IPS-18a (cell line): ENCODE measurements around the gene CALHM1.

Experiments
- H3K27ac ChIP-seq: one replicate; pipeline ENCODE4 v1.5.1; 2013; ENCODE audit warnings: low read length
- H3K27me3 ChIP-seq: one replicate; pipeline ENCODE4 v1.6.1; 2013; ENCODE audit warnings: mild to moderate bottlenecking, low read length; ENCODE audit not compliant: control insufficient read depth, insufficient read depth
- H3K36me3 ChIP-seq: one replicate; pipeline ENCODE4 v1.6.1; 2013; ENCODE audit warnings: low read depth, low read length; ENCODE audit not compliant: control insufficient read depth
- H3K4me1 ChIP-seq: one replicate; pipeline ENCODE4 v1.6.1; 2013; ENCODE audit warnings: low read depth, low read length; ENCODE audit not compliant: control insufficient read depth
- H3K4me3 ChIP-seq: one replicate; pipeline ENCODE4 v1.5.1; 2013; ENCODE audit warnings: low read length
- H3K9ac ChIP-seq: one replicate; pipeline ENCODE4 v1.6.1; 2013; ENCODE audit warnings: mild to moderate bottlenecking, low read length, moderate library complexity
- H3K9me3 ChIP-seq: one replicate; pipeline ENCODE4 v1.6.1; 2013; ENCODE audit warnings: low read depth, low read length; ENCODE audit not compliant: control insufficient read depth

Gene CALHM1

DNA sequence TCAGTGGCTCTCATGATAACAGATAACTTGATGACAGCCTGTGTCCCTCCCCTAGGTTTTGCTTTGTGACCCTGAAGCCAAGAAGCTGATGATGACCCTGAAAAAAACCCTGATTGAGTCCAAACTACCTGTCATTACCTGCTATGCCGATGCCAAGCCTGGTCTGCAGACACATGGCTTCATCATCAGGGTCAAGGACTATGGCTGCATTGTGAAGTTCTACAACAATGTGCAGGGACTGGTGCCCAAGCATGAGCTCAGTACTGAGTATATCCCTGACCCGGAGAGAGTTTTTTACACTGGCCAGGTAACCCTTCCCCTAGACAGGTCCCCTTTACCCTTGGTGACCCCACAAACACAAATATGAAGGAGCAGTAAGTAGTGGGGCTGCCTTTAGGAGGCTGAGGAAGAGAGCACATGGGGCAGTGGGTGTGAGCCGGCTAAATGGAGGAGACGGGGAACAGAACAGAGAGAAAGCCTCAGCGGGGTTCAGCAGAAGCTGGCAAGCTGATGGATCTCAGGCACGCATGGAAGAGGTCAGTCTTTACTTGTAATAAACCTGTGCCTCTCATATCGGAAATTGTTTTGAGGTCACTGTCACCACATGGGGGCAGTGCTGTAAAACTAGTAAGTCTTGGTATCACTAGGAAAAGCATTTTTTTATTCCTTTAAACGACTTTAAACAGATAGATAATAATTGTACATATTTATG lies 42.1 kb downstream of the CALHM1 start:
- no peaks in the 10 kb centered on the region for H3K9me3 ChIP-seq
- no peak overlapping the region for H3K27ac ChIP-seq
- peaks cover 95% of the 10 kb centered on the region for H3K36me3 ChIP-seq
- H3K4me1 ChIP-seq: no peaks in the 10 kb centered on the region
- no peak overlapping the region for H3K4me3 ChIP-seq
- no peaks in the 10 kb centered on the region for H3K27me3 ChIP-seq
- H3K9ac ChIP-seq: no peak overlapping the region

DNA sequence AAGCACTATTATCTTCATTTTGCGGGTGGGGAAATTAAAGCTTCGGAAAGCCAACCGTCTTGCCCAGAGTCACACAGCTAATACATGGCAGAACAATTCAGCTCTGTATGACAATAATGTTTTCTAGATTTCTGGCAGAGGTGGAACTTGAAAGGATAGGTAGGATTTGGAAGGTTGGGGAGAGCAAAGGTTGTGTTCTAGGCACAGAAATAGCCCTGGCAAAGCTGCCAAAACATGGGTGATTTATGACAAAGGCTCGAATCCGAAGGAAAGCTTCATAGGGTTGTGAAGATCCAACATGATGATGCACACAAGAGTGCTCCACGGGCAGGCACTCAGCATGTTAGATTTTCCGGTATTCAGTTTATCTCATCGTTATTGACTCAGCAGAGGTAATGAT lies 43.1 kb downstream of the CALHM1 start:
- H3K27ac ChIP-seq: no peak overlapping the region
- no peaks in the 10 kb centered on the region for H3K27me3 ChIP-seq

GRCh38 chr10:103413564-103413963 lies 45.1 kb downstream of the CALHM1 start:
- Histone ChIP-seq H3K9me3 (no peaks in the 10 kb centered on the region), H3K27me3 (no peaks in the 10 kb centered on the region), H3K27ac (no peak overlapping the region), H3K4me1 (no peaks in the 10 kb centered on the region), H3K9ac (no peak overlapping the region), H3K36me3 (peaks cover 90% of the 10 kb centered on the region), H3K4me3 (no peak overlapping the region)

More for the DNA sequence above, 43.1 kb downstream of the CALHM1 start:
- H3K9me3 ChIP-seq: no peaks in the 10 kb centered on the region
- H3K4me1 ChIP-seq: no peaks in the 10 kb centered on the region
- peaks cover 95% of the 10 kb centered on the region for H3K36me3 ChIP-seq
- no peak overlapping the region for H3K9ac ChIP-seq
- H3K4me3 ChIP-seq: no peak overlapping the region
